SK-N-SH (cell line): ENCODE data around the gene SYNE1. TPM values are rescaled to one million over a fixed set of nuclear protein-coding genes. Genes with fewer than 3 reads are reported as not detected.

Experiments used
- CTCF ChIA-PET: fragments of 300-600, 350-600 bp; formaldehyde crosslinking; extraction: SDS; loops from one replicate; lab custom pipeline; 2021; lab: Yijun Ruan, JAX
- POLR2A ChIA-PET: fragments of 350-600 bp; sonication (Branson Sonifier 250); formaldehyde crosslinking; extraction: SDS; loops from one replicate; lab custom pipeline; 2020; ENCODE audit warnings: antibody characterized with exemption, inconsistent platforms; lab: Yijun Ruan, JAX
- DNase-seq: peaks from one replicate; pipeline ENCODE4 v3.0.0; 2012
- H2AFZ ChIP-seq: fragments of 200-600 bp; sonication (generic); 2 replicates; pipeline ENCODE4 v1.8.1; 2016; ENCODE audit warnings: antibody characterized with exemption, mild to moderate bottlenecking, low read depth
- H3F3A ChIP-seq: fragments of 200-600 bp; sonication (generic); replicated peaks from 2 replicates; pipeline ENCODE3; 2016; ENCODE audit warnings: antibody characterized with exemption, mild to moderate bottlenecking; ENCODE audit not compliant: insufficient read depth
- H3K27ac ChIP-seq, 2 experiments: fragments of 200-500 bp in 1 of 2; fragments of 200-600 bp in 1 of 2; sonication (Bioruptor generic) in 1 of 2; sonication (generic), shearing (Covaris generic) in 1 of 2; 2 replicates each; pipeline versions ENCODE4 v1.5.1 to v1.6.1; 2014 to 2016; ENCODE audit warnings: low read depth in 2 of 2, inconsistent platforms in 1 of 2, low read length in 1 of 2, mild to moderate bottlenecking in 1 of 2, mixed read lengths in 1 of 2
- H3K27me3 ChIP-seq: fragments of 200-600 bp; sonication (generic), shearing (Covaris generic); 2 replicates; pipeline ENCODE4 v1.6.1; 2016; ENCODE audit warnings: mixed run types; ENCODE audit not compliant: insufficient read depth
- H3K36me3 ChIP-seq, 2 experiments: fragments of 200-500 bp in 1 of 2; fragments of 200-600 bp in 1 of 2; sonication (Bioruptor generic) in 1 of 2; sonication (generic) in 1 of 2; replicated peaks in 1 of 2; 2 replicates each; pipeline versions ENCODE3 to v1.5.1; 2014 to 2016; ENCODE audit warnings: low read length in 1 of 2, mild to moderate bottlenecking in 1 of 2; ENCODE audit not compliant: insufficient read depth in 2 of 2, control insufficient read depth in 1 of 2
- H3K4me1 ChIP-seq, 2 experiments: fragments of 200-500 bp in 1 of 2; fragments of 200-600 bp in 1 of 2; sonication (Bioruptor generic) in 1 of 2; sonication (generic), shearing (Covaris generic) in 1 of 2; 2 replicates each; pipeline versions ENCODE4 v1.5.1 to v1.6.1; 2014 to 2016; ENCODE audit warnings: low read depth in 1 of 2, low read length in 1 of 2, mixed run types in 1 of 2; ENCODE audit not compliant: insufficient read depth in 2 of 2, control insufficient read depth in 1 of 2
- H3K4me2 ChIP-seq: fragments of 200-600 bp; sonication (generic), shearing (Covaris generic); 2 replicates; pipeline ENCODE4 v1.6.1; 2017; ENCODE audit warnings: mixed run types
- H3K4me3 ChIP-seq, 2 experiments: fragments of 200-500 bp in 1 of 2; fragments of 200-600 bp in 1 of 2; sonication (Bioruptor generic) in 1 of 2; sonication (generic), shearing (Covaris generic) in 1 of 2; 2 replicates each; pipeline versions ENCODE4 v1.5.1 to v1.8.1; 2014 to 2016; ENCODE audit warnings: low read depth in 2 of 2, inconsistent platforms in 1 of 2, low read length in 1 of 2, mild to moderate bottlenecking in 1 of 2, mixed read lengths in 1 of 2, moderate library complexity in 1 of 2
- H3K79me2 ChIP-seq: fragments of 200-600 bp; sonication (generic); 2 replicates; pipeline ENCODE4 v1.8.1; 2017; ENCODE audit warnings: mild to moderate bottlenecking; ENCODE audit not compliant: insufficient read depth
- H3K9ac ChIP-seq: fragments of 200-600 bp; sonication (generic); 2 replicates; pipeline ENCODE4 v1.6.1; 2017; ENCODE audit warnings: mixed run types
- H3K9me2 ChIP-seq: fragments of 200-600 bp; sonication (generic); 2 replicates; pipeline ENCODE4 v1.6.1; 2017; ENCODE audit warnings: mixed run types
- H3K9me3 ChIP-seq: fragments of 200-600 bp; sonication (generic); 2 replicates; pipeline ENCODE4 v1.6.1; 2017; ENCODE audit warnings: mixed run types, mild to moderate bottlenecking, moderate library complexity
- H4K20me1 ChIP-seq: fragments of 200-600 bp; sonication (generic); 2 replicates; pipeline ENCODE4 v1.6.1; 2017; ENCODE audit warnings: mild to moderate bottlenecking, mixed run types; ENCODE audit not compliant: insufficient read depth
- EZH2phosphoT487 ChIP-seq: fragments of 200-600 bp; sonication (generic); IDR thresholded peaks from 2 replicates; pipeline ENCODE4 v1.6.1; 2017; ENCODE audit warnings: low read depth, mixed run types, mild to moderate bottlenecking, antibody characterized with exemption, moderate library complexity, borderline replicate concordance
- GABPA ChIP-seq: IDR thresholded peaks from 2 replicates; pipeline ENCODE4 v1.4.0; 2012; ENCODE audit warnings: low read depth, mild to moderate bottlenecking
- JUND ChIP-seq: IDR thresholded peaks from 2 replicates; pipeline ENCODE4 v1.4.0; 2012
- MXI1 ChIP-seq: IDR thresholded peaks from 2 replicates; pipeline ENCODE4 v1.6.1; 2012; ENCODE audit warnings: mild to moderate bottlenecking, low read depth, low read length, improper control_type of control experiment
- NRF1 ChIP-seq: IDR thresholded peaks from 2 replicates; pipeline ENCODE4 v1.6.1; 2012; ENCODE audit warnings: low read depth, mild to moderate bottlenecking, low read length
- POLR2AphosphoS5 ChIP-seq: IDR thresholded peaks from 2 replicates; pipeline ENCODE4 v1.6.1; 2012; ENCODE audit warnings: low read depth, low read length
- REST ChIP-seq: IDR thresholded peaks from 2 replicates; pipeline ENCODE4 v1.6.1; 2012; ENCODE audit warnings: mild to moderate bottlenecking, low read depth, low read length, moderate library complexity
- RXRA ChIP-seq: IDR thresholded peaks from 2 replicates; pipeline ENCODE4 v1.4.0; 2012; ENCODE audit warnings: low read depth, mild to moderate bottlenecking, borderline replicate concordance
- TCF12 ChIP-seq: IDR thresholded peaks from 2 replicates; pipeline ENCODE4 v1.4.0; 2012
- TEAD4 ChIP-seq: IDR thresholded peaks from 2 replicates; pipeline ENCODE4 v1.4.0; 2012; ENCODE audit warnings: mild to moderate bottlenecking, borderline replicate concordance; ENCODE audit not compliant: insufficient read depth
- USF2 ChIP-seq: fragments of 150-350 bp; IDR thresholded peaks from 2 replicates; pipeline ENCODE4 v1.6.1; 2017; ENCODE audit warnings: antibody characterized with exemption, low read length, low read depth, borderline replicate concordance
- YY1 ChIP-seq: IDR thresholded peaks from 2 replicates; pipeline ENCODE4 v1.4.0; 2012; ENCODE audit warnings: low read depth, mild to moderate bottlenecking
- ZBTB33 ChIP-seq: IDR thresholded peaks from 2 replicates; pipeline ENCODE4 v1.4.0; 2012; ENCODE audit warnings: low read depth, borderline replicate concordance
- WGBS: methylation state at CpG from one replicate; pipeline ENCODE4 v1.1.6; 2017; ENCODE audit warnings: low lambda C conversion rate; 5-methylcytosine and 5-hydroxymethylcytosine counted together
- polyA plus RNA-seq, 3 experiments: library from polyadenylated mRNA; depleted of rRNA; stranded (reverse); fragments of >200 nt; gene quantifications; 2 replicates each; pipeline ENCODE4 v1.2.3, GENCODE V29; 2012
- TF ChIP-seq, protein P1 (sequence below): fragments of 150-350 bp; IDR thresholded peaks from 2 replicates; pipeline ENCODE4 v1.6.1; 2016; ENCODE audit warnings: mild to moderate bottlenecking, low read depth, low read length
- TF ChIP-seq, protein P2 (sequence below): IDR thresholded peaks from 2 replicates; pipeline ENCODE4 v1.4.0; 2012; ENCODE audit warnings: low read depth

SYNE1 gene
- polyA plus RNA-seq, 1 of the 3 experiments (the other 2 are of a cell fraction): 31.1 TPM

DNA sequence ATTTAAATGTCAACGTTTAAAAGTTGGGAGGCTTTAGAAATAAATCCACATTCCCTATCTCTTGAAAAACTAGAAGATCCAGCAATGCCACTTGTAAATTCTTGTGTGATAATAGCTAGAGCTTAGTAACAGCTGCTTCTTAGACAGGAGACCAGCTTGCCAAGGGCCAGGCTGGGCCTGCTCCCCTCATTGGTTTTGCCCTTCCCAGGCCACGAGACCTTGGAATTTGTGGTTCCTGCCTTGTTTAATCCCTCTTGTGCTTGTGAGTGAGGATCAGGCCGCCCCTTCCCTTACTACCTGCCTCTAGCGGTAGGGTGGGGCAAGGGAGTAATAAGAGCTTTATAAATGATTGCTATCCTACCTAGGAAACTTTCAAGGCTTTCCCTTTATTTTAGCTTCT, 363.5 kb downstream of the SYNE1 start:
- Histone ChIP-seq H2AFZ (no peak overlapping the region), H3K4me3 (no peak overlapping the region), H3K27ac (no peak overlapping the region), H3K4me1 (peaks cover 0 to 13% of the 10 kb centered on the region in 2 experiments; a peak in 1 of 4 replicates), H3K4me2 (no peak overlapping the region), H4K20me1 (no peaks in the 10 kb centered on the region), H3K79me2 (no peaks in the 10 kb centered on the region), H3K9me2 (no peaks in the 10 kb centered on the region), H3K9me3 (no peaks in the 10 kb centered on the region), H3K9ac (no peak overlapping the region), H3K36me3 (peaks cover 36 to 56% of the 10 kb centered on the region in 2 experiments), H3F3A (peaks cover 18% of the 10 kb centered on the region), H3K27me3 (no peaks in the 10 kb centered on the region)
- ChIA-PET CTCF (interaction anchor here (0.8 to 1.2 kb wide), 3 partner anchors 65 to 510 kb away, joined by 3 to 6 read pairs (median 4); no protein-coding TSS in a partner anchor), POLR2A (interaction anchor here (0.7 kb wide), 1 partner anchor 28 kb away, joined by 3 read pairs; no protein-coding TSS in a partner anchor)
- 86% methylated on average over 3 of the region's 4 CpGs for WGBS
- no peak for DNase-seq
- TF ChIP-seq, protein P1, sequence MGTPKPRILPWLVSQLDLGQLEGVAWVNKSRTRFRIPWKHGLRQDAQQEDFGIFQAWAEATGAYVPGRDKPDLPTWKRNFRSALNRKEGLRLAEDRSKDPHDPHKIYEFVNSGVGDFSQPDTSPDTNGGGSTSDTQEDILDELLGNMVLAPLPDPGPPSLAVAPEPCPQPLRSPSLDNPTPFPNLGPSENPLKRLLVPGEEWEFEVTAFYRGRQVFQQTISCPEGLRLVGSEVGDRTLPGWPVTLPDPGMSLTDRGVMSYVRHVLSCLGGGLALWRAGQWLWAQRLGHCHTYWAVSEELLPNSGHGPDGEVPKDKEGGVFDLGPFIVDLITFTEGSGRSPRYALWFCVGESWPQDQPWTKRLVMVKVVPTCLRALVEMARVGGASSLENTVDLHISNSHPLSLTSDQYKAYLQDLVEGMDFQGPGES: no peak
- TF ChIP-seq YY1: no peak
- no peak for TF ChIP-seq REST
- TF ChIP-seq NRF1: no peak

- no peak for DNase-seq
- Histone ChIP-seq H3K9ac (no peak overlapping the region), H3K9me2 (no peaks in the 10 kb centered on the region), H3K4me1 (peaks cover 0 to 13% of the 10 kb centered on the region in 2 experiments; a peak in 1 of 4 replicates), H3K4me2 (no peak overlapping the region), H3F3A (peaks cover 18% of the 10 kb centered on the region), H3K9me3 (no peaks in the 10 kb centered on the region), H3K27me3 (no peaks in the 10 kb centered on the region), H4K20me1 (no peaks in the 10 kb centered on the region), H3K27ac (peak overlapping the region in 1 of 2 experiments; percentile 28; a peak in 1 of 4 replicates), H3K36me3 (peaks cover 39 to 58% of the 10 kb centered on the region in 2 experiments), H3K79me2 (no peaks in the 10 kb centered on the region), H2AFZ (no peak overlapping the region), H3K4me3 (no peak overlapping the region)
- ChIA-PET CTCF (interaction anchor here (0.8 to 1.2 kb wide), 3 partner anchors 66 to 509 kb away, joined by 3 to 6 read pairs (median 4); no protein-coding TSS in a partner anchor), POLR2A (no interaction called here)
- WGBS: 85% methylated on average over 3 of the region's 3 CpGs
- TF ChIP-seq, protein P1: no peak
- TF ChIP-seq GABPA (no peak), MXI1 (no peak), JUND (no peak), EZH2phosphoT487 (no peak), TCF12 (no peak), USF2 (no peak), RXRA (no peak), POLR2AphosphoS5 (no peak), ZBTB33 (no peak), TEAD4 (no peak)
- TF ChIP-seq, protein P2, sequence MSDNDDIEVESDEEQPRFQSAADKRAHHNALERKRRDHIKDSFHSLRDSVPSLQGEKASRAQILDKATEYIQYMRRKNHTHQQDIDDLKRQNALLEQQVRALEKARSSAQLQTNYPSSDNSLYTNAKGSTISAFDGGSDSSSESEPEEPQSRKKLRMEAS: no peak
These were observed 364.2 kb downstream of the SYNE1 start for GRCh38 chr6:152273002-152273401.
